HepG2 (cell line): ENCODE measurements around the gene SKI. TPM values are rescaled to one million over a fixed set of nuclear protein-coding genes. Genes with fewer than 3 reads are reported as not detected.

Experiments used
- ELF1 ChIP-seq: sonication (generic); formaldehyde crosslinking; IDR thresholded peaks from 2 replicates; pipeline ENCODE4 v1.4.0; 2020; ENCODE audit warnings: missing genetic modification reagents
- IKZF4 ChIP-seq: sonication (generic); formaldehyde crosslinking; IDR thresholded peaks from 2 replicates; pipeline ENCODE4 v1.5.1; 2020; ENCODE audit warnings: borderline replicate concordance, mild to moderate bottlenecking, low read depth, missing genetic modification reagents; ENCODE audit errors: not compliant biosample characterization
- KMT2B ChIP-seq: IDR thresholded peaks from 2 replicates; pipeline ENCODE4 v1.6.1; 2016; ENCODE audit warnings: missing genetic modification reagents, missing compliant biosample characterization
- NFIC ChIP-seq: IDR thresholded peaks from 2 replicates; pipeline ENCODE4 v1.6.1; 2012; ENCODE audit warnings: mild to moderate bottlenecking, low read length, inconsistent platforms
- NR2F2 ChIP-seq: IDR thresholded peaks from 2 replicates; pipeline ENCODE4 v1.6.1; 2012; ENCODE audit warnings: low read depth, inconsistent platforms, borderline replicate concordance
- ZNF550 ChIP-seq: sonication (generic); formaldehyde crosslinking; IDR thresholded peaks from 2 replicates; pipeline ENCODE4 v1.4.0; 2020; ENCODE audit warnings: mild to moderate bottlenecking, missing genetic modification reagents, borderline replicate concordance
- ZNF775 ChIP-seq: sonication (generic); formaldehyde crosslinking; IDR thresholded peaks from 2 replicates; pipeline ENCODE4 v1.4.0; 2020; ENCODE audit warnings: missing genetic modification reagents, mild to moderate bottlenecking, moderate library complexity, borderline replicate concordance
- ZNF891 ChIP-seq: sonication (generic); formaldehyde crosslinking; IDR thresholded peaks from 2 replicates; pipeline ENCODE4 v1.5.0; 2020; ENCODE audit warnings: mild to moderate bottlenecking, missing genetic modification reagents
- polyA plus RNA-seq, 8 experiments: library from polyadenylated mRNA; depleted of rRNA in 3 of 8; stranded (reverse) in 7 of 8; unstranded in 1 of 8; fragments of >200 nt; fragmentation: Illumina TruSeq in 4 of 8; extraction: Trizol in 4 of 8; gene quantifications; 2 replicates each; pipeline versions ENCODE4 v1.2.1 to v1.2.3, GENCODE V29; 2011 to 2016; ENCODE audit warnings: low read depth in 4 of 8, missing spikeins in 1 of 8, mixed read lengths in 1 of 8; ENCODE audit not compliant: insufficient read depth in 1 of 8
- total RNA-seq, 5 experiments: library from RNA; depleted of rRNA; stranded (reverse); fragments of >200 nt; fragmentation: Illumina TruSeq; extraction: Trizol; gene quantifications; 2 replicates each; pipeline ENCODE4 v1.2.3, GENCODE V29; 2016; ENCODE audit warnings: low read depth in 1 of 5
- TF ChIP-seq, protein P1 (sequence below): sonication (generic); formaldehyde crosslinking; conservative IDR thresholded peaks from 2 replicates; pipeline ENCODE4 v1.8.0; 2022; ENCODE audit warnings: mild to moderate bottlenecking, moderate library complexity, missing genetic modification reagents
- TF ChIP-seq, protein P2 (sequence below): sonication (generic); formaldehyde crosslinking; IDR thresholded peaks from 2 replicates; pipeline ENCODE4 v1.4.0; 2020; ENCODE audit warnings: mild to moderate bottlenecking, missing genetic modification reagents
- TF ChIP-seq, protein P3 (sequence below): IDR thresholded peaks from 2 replicates; pipeline ENCODE4 v1.6.1; 2016; ENCODE audit warnings: mild to moderate bottlenecking
- TF ChIP-seq, protein P4 (sequence below): sonication (generic); formaldehyde crosslinking; IDR thresholded peaks from 2 replicates; pipeline ENCODE4 v1.5.1; 2020; ENCODE audit warnings: mild to moderate bottlenecking, missing genetic modification reagents, borderline replicate concordance
- TF ChIP-seq, protein P5 (sequence below): sonication (generic); formaldehyde crosslinking; IDR thresholded peaks from 2 replicates; pipeline ENCODE4 v1.4.0; 2020; ENCODE audit warnings: missing genetic modification reagents
- TF ChIP-seq, protein P6 (sequence below): sonication (generic); formaldehyde crosslinking; IDR thresholded peaks from 2 replicates; pipeline ENCODE4 v1.5.1; 2020; ENCODE audit warnings: mild to moderate bottlenecking, missing genetic modification reagents
- TF ChIP-seq, protein P7 (sequence below): sonication (generic); formaldehyde crosslinking; IDR thresholded peaks from 2 replicates; pipeline ENCODE4 v1.5.1; 2020; ENCODE audit warnings: missing genetic modification reagents, mild to moderate bottlenecking, borderline replicate concordance
- TF ChIP-seq, protein P8 (sequence below): sonication (generic); formaldehyde crosslinking; IDR thresholded peaks from 2 replicates; pipeline ENCODE4 v1.8.1; 2023; ENCODE audit warnings: mild to moderate bottlenecking, missing genetic modification reagents

SKI gene
- total and polyA plus RNA-seq, 2 of the 13 experiments (the other 11 are each of a cell fraction or from before 2014, with no cell fraction given): 4.7 to 6.9 TPM

DNA sequence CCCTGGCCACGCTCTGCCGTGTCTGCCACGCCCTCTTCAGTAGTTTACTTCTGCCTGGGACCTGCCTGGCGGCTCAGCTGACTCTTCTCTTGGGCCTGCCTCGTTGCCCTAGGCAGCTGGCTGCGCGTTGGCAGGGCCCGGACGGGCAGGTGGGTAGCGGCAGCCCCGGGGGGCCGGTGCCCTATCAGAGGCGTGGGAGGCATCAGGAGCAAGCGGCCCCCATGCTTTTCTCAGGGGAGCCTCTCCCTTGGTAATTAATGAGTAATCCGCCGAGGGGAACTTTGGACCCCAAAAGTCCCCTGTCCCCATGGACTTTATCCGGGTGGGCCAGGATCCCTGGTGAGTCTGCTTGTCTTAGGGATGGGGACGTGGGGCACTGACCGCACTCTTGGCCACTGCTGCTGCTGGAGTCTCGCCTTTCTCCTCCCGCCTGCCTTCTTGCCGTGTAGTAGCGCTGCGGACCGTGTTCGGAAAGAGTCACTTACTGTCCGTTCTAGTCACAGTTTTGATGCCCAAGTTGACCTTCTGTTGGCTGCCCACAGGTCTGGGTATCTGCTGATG is 22.7 kb downstream of the SKI start (continued):
- TF ChIP-seq, protein P1, sequence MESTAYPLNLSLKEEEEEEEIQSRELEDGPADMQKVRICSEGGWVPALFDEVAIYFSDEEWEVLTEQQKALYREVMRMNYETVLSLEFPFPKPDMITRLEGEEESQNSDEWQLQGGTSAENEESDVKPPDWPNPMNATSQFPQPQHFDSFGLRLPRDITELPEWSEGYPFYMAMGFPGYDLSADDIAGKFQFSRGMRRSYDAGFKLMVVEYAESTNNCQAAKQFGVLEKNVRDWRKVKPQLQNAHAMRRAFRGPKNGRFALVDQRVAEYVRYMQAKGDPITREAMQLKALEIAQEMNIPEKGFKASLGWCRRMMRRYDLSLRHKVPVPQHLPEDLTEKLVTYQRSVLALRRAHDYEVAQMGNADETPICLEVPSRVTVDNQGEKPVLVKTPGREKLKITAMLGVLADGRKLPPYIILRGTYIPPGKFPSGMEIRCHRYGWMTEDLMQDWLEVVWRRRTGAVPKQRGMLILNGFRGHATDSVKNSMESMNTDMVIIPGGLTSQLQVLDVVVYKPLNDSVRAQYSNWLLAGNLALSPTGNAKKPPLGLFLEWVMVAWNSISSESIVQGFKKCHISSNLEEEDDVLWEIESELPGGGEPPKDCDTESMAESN: no peak
- TF ChIP-seq, protein P2, sequence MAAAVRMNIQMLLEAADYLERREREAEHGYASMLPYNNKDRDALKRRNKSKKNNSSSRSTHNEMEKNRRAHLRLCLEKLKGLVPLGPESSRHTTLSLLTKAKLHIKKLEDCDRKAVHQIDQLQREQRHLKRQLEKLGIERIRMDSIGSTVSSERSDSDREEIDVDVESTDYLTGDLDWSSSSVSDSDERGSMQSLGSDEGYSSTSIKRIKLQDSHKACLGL (CRISPR knock-in tag): no peak
- TF ChIP-seq, protein P3, sequence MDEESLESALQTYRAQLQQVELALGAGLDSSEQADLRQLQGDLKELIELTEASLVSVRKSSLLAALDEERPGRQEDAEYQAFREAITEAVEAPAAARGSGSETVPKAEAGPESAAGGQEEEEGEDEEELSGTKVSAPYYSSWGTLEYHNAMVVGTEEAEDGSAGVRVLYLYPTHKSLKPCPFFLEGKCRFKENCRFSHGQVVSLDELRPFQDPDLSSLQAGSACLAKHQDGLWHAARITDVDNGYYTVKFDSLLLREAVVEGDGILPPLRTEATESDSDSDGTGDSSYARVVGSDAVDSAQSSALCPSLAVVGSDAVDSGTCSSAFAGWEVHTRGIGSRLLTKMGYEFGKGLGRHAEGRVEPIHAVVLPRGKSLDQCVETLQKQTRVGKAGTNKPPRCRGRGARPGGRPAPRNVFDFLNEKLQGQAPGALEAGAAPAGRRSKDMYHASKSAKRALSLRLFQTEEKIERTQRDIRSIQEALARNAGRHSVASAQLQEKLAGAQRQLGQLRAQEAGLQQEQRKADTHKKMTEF (CRISPR knock-in tag): peak; percentile 46; the same call in 1 of the 2 replicates
- TF ChIP-seq ELF1 (CRISPR knock-in tag) (peak; percentile 23; the same call in 1 of the 2 replicates), ZNF775 (CRISPR knock-in tag) (no peak), NFIC (no peak), NR2F2 (no peak), IKZF4 (peak; percentile 26), ZNF550 (CRISPR knock-in tag) (no peak), ZNF891 (CRISPR knock-in tag) (peak; percentile 43; the same call in 1 of the 2 replicates), KMT2B (CRISPR knock-in tag) (peak; percentile 51; the same call in 1 of the 2 replicates)
- TF ChIP-seq, protein P4, sequence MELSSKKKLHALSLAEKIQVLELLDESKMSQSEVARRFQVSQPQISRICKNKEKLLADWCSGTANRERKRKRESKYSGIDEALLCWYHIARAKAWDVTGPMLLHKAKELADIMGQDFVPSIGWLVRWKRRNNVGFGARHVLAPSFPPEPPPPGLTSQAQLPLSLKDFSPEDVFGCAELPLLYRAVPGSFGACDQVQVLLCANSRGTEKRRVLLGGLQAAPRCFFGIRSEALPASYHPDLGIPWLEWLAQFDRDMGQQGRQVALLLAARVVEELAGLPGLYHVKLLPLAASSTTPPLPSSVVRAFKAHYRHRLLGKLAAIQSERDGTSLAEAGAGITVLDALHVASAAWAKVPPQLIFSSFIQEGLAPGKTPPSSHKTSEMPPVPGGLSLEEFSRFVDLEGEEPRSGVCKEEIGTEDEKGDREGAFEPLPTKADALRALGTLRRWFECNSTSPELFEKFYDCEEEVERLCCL (CRISPR knock-in tag): no peak
- TF ChIP-seq, protein P5, sequence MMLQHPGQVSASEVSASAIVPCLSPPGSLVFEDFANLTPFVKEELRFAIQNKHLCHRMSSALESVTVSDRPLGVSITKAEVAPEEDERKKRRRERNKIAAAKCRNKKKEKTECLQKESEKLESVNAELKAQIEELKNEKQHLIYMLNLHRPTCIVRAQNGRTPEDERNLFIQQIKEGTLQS: peak; percentile 17; the same call in 1 of the 2 replicates
- TF ChIP-seq, protein P6, sequence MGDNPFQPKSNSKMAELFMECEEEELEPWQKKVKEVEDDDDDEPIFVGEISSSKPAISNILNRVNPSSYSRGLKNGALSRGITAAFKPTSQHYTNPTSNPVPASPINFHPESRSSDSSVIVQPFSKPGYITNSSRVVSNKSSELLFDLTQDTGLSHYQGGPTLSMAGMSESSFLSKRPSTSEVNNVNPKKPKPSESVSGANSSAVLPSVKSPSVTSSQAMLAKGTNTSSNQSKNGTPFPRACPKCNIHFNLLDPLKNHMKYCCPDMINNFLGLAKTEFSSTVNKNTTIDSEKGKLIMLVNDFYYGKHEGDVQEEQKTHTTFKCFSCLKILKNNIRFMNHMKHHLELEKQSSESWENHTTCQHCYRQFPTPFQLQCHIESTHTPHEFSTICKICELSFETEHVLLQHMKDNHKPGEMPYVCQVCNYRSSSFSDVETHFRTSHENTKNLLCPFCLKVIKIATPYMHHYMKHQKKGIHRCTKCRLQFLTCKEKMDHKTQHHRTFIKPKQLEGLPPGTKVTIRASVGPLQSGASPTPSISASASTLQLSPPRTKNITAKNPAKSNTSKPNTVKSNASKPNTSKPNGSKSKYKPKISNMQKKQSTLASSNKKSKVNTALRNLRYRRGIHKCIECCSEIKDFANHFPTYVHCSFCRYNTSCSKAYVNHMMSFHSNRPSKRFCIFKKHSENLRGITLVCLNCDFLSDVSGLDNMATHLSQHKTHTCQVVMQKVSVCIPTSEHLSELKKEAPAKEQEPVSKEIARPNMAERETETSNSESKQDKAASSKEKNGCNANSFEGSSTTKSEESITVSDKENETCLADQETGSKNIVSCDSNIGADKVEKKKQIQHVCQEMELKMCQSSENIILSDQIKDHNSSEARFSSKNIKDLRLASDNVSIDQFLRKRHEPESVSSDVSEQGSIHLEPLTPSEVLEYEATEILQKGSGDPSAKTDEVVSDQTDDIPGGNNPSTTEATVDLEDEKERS (CRISPR knock-in tag): no peak
- TF ChIP-seq, protein P7, sequence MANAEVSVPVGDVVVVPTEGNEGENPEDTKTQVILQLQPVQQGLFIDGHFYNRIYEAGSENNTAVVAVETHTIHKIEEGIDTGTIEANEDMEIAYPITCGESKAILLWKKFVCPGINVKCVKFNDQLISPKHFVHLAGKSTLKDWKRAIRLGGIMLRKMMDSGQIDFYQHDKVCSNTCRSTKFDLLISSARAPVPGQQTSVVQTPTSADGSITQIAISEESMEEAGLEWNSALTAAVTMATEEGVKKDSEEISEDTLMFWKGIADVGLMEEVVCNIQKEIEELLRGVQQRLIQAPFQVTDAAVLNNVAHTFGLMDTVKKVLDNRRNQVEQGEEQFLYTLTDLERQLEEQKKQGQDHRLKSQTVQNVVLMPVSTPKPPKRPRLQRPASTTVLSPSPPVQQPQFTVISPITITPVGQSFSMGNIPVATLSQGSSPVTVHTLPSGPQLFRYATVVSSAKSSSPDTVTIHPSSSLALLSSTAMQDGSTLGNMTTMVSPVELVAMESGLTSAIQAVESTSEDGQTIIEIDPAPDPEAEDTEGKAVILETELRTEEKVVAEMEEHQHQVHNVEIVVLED (CRISPR knock-in tag): no peak
- TF ChIP-seq, protein P8, sequence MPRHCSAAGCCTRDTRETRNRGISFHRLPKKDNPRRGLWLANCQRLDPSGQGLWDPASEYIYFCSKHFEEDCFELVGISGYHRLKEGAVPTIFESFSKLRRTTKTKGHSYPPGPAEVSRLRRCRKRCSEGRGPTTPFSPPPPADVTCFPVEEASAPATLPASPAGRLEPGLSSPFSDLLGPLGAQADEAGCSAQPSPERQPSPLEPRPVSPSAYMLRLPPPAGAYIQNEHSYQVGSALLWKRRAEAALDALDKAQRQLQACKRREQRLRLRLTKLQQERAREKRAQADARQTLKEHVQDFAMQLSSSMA (CRISPR knock-in tag): 0 out of 2 replicates have a peak, but pooled peaks have one; percentile 61
